K562 (cell line): ENCODE results near the gene HSPB7.

Experiments used
- BDP1 ChIP-seq: IDR thresholded peaks from 3 replicates; pipeline ENCODE4 v1.6.1; 2011; ENCODE audit not compliant: insufficient read length, insufficient read depth
- CTCF ChIP-seq, 3 experiments: IDR thresholded peaks in 2 of 3; conservative IDR thresholded peaks in 1 of 3; 2 replicates each; pipeline ENCODE4 v1.5.1; 2011 to 2012; ENCODE audit warnings: low read length in 3 of 3, mild to moderate bottlenecking in 3 of 3, control low read depth in 2 of 3, improper control_type of control experiment in 1 of 3, inconsistent platforms in 1 of 3, low read depth in 1 of 3, mixed read lengths in 1 of 3, moderate library complexity in 1 of 3; ENCODE audit not compliant: insufficient read depth in 2 of 3
- KAT8 ChIP-seq: fragments of 450-650 bp; IDR thresholded peaks from 2 replicates; pipeline ENCODE4 v1.6.1; 2016; ENCODE audit warnings: low read depth, mild to moderate bottlenecking
- SRF ChIP-seq, 2 experiments: fragments of 250-450, 450-650 bp in 1 of 2; sonication (Bioruptor Pico) in 1 of 2; sonication (generic) in 1 of 2; formaldehyde crosslinking; IDR thresholded peaks; 2 replicates each; pipeline versions ENCODE4 v1.5.0 to v1.5.1; 2020 to 2022; ENCODE audit warnings: mild to moderate bottlenecking in 1 of 2, missing genetic modification reagents in 1 of 2
- ZNF124 ChIP-seq: sonication (generic); formaldehyde crosslinking; IDR thresholded peaks from 2 replicates; pipeline ENCODE4 v1.8.1; 2022; ENCODE audit warnings: missing genetic modification reagents
- ZNF785 ChIP-seq: fragments of 250-450 bp; sonication (Bioruptor Pico); IDR thresholded peaks from 2 replicates; pipeline ENCODE4 v1.4.0; 2020; ENCODE audit warnings: mild to moderate bottlenecking
- TF ChIP-seq, protein P1 (sequence below): sonication (generic); formaldehyde crosslinking; IDR thresholded peaks from 2 replicates; pipeline ENCODE4 v1.8.0; 2022; ENCODE audit warnings: mild to moderate bottlenecking, missing genetic modification reagents

DNA sequence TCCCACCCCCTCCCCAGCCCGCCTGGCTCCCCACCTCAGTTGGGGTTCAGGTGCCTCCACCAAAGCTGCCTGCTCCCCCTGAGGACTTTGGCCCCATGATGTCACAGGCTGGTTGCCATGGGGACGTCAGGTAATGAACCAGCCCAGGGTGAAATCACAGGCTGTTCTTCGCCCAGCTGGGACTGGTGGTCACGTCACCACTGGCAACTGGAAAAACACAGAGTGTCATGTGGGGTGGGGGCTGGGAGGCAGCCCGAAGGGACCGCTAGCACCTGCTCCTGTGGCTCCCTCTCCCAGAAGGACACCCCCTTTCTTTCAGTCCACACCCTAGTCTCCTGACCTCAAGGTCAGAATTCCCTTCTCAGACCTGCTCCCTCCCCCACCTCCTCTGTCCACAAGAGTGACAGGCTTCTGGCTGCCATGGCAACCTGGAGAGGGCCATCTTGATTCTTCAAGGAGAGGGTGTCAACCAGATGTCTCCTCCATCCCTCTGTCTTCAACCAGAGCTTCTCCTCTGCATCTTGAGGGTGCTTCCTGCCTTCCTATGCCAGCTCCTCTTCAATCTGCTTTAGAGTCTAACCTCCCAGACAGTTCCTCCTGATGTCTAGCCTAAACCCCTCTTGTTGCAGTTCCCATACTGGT is 49.4 kb upstream of the HSPB7 start:
- TF ChIP-seq, protein P1, sequence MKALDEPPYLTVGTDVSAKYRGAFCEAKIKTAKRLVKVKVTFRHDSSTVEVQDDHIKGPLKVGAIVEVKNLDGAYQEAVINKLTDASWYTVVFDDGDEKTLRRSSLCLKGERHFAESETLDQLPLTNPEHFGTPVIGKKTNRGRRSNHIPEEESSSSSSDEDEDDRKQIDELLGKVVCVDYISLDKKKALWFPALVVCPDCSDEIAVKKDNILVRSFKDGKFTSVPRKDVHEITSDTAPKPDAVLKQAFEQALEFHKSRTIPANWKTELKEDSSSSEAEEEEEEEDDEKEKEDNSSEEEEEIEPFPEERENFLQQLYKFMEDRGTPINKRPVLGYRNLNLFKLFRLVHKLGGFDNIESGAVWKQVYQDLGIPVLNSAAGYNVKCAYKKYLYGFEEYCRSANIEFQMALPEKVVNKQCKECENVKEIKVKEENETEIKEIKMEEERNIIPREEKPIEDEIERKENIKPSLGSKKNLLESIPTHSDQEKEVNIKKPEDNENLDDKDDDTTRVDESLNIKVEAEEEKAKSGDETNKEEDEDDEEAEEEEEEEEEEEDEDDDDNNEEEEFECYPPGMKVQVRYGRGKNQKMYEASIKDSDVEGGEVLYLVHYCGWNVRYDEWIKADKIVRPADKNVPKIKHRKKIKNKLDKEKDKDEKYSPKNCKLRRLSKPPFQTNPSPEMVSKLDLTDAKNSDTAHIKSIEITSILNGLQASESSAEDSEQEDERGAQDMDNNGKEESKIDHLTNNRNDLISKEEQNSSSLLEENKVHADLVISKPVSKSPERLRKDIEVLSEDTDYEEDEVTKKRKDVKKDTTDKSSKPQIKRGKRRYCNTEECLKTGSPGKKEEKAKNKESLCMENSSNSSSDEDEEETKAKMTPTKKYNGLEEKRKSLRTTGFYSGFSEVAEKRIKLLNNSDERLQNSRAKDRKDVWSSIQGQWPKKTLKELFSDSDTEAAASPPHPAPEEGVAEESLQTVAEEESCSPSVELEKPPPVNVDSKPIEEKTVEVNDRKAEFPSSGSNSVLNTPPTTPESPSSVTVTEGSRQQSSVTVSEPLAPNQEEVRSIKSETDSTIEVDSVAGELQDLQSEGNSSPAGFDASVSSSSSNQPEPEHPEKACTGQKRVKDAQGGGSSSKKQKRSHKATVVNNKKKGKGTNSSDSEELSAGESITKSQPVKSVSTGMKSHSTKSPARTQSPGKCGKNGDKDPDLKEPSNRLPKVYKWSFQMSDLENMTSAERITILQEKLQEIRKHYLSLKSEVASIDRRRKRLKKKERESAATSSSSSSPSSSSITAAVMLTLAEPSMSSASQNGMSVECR (CRISPR knock-in tag), result no peak
- TF ChIP-seq SRF (CRISPR knock-in tag; IDR thresholded peaks at IDR 0.05), result no peak
- TF ChIP-seq ZNF124 (CRISPR knock-in tag), result no peak
- no peak for TF ChIP-seq BDP1
- TF ChIP-seq ZNF785, result no peak
- TF ChIP-seq KAT8, result no peak
- TF ChIP-seq CTCF (IDR thresholded peaks at IDR 0.05 in 2 of 3, conservative IDR thresholded peaks at IDR 0.05 in 1 of 3; ENCODE audit: insufficient read depth in 2 of 3, low read depth in 1 of 3, low read length in 3 of 3), result no peak
